ENCODE results near the gene DDIAS. TPM values are rescaled to one million over a fixed set of nuclear protein-coding genes. Genes with fewer than 3 reads are reported as not detected.
A peak's percentile ranks its signal among the peaks of the same experiment; 100 is the strongest.

DDIAS gene
- total and polyA plus RNA-seq, 9 of the 15 experiments (the other 6 are each of a cell fraction or from before 2014, with no cell fraction given) = 9.4 to 27.2 (median 23.3) TPM

- in situ Hi-C loops (cut with MboI) (loop anchor here (25.0 kb wide), 1 partner anchor 335 kb away; no protein-coding TSS in a partner anchor), intact Hi-C loops (cut with micrococcal nuclease) (loop anchor here (1.0 to 10.0 kb wide), 6 partner anchors 35 to 913 kb away; partner anchors contain the start of genes ANKRD42 and PCF11)
- ATAC-seq (no peak), DNase-seq (ENCODE audit: extremely low read depth in 1 of 4, low spot score in 3 of 4) (peak; percentile 36 to 53 (median 42)), FAIRE-seq (no peak)
- BruUV-seq (replicated peaks) = TSS peak; percentile 57
- Histone ChIP-seq H3K4me1 (replicated peaks in 1 of 2; ENCODE audit: control insufficient read depth in 2 of 2, insufficient read depth in 2 of 2, low read length in 2 of 2) (peaks cover 8 to 24% of the 10 kb centered on the region in 2 experiments), H4K20me1 (replicated peaks; ENCODE audit: control insufficient read depth, insufficient read depth, low read length) (no peaks in the 10 kb centered on the region), H3K27ac (ENCODE audit: extremely low read depth, low read depth, low read length) (peak overlapping the region; percentile 75), H3K4me3 (peak overlapping the region; percentile 69), H3K9ac (ENCODE audit: insufficient read depth in 1 of 2, low read depth in 2 of 2, low read length in 2 of 2) (peak overlapping the region; percentile 83 to 85), H3K9me1 (ENCODE audit: control insufficient read depth, insufficient read depth, low read length) (no peaks in the 10 kb centered on the region), H2AFZ (ENCODE audit: low read depth, low read length) (peak overlapping the region; percentile 90), H3K9me3 (replicated peaks; ENCODE audit: control insufficient read depth, insufficient read depth, low read depth, low read length) (no peaks in the 10 kb centered on the region), H3K4me2 (ENCODE audit: insufficient read depth, low read length) (peak overlapping the region; percentile 100), H3K36me3 (ENCODE audit: control insufficient read depth, insufficient read depth, low read length) (no peaks in the 10 kb centered on the region), H3K27me3 (ENCODE audit: control insufficient read depth in 2 of 2, insufficient read depth in 2 of 2, low read length in 2 of 2) (no peaks in the 10 kb centered on the region), H3K79me2 (ENCODE audit: control insufficient read depth, insufficient read depth, low read length) (peaks cover 70% of the 10 kb centered on the region)
- CTCF ChIA-PET (ENCODE audit: low intra/inter-chr PET ratio) = no interaction called here
- WGBS (ENCODE audit: insufficient coverage, low coverage, missing lambda C conversion rate) = under 1% methylated on average over 15 of the region's 15 CpGs
- POLR2A ChIA-PET = interaction anchor here (1.0 to 1.2 kb wide), 7 partner anchors 12 to 255 kb away, joined by 3 to 7 read pairs (median 4); partner anchors contain the start of genes PCF11 and RAB30
- TF ChIP-seq, protein P1, sequence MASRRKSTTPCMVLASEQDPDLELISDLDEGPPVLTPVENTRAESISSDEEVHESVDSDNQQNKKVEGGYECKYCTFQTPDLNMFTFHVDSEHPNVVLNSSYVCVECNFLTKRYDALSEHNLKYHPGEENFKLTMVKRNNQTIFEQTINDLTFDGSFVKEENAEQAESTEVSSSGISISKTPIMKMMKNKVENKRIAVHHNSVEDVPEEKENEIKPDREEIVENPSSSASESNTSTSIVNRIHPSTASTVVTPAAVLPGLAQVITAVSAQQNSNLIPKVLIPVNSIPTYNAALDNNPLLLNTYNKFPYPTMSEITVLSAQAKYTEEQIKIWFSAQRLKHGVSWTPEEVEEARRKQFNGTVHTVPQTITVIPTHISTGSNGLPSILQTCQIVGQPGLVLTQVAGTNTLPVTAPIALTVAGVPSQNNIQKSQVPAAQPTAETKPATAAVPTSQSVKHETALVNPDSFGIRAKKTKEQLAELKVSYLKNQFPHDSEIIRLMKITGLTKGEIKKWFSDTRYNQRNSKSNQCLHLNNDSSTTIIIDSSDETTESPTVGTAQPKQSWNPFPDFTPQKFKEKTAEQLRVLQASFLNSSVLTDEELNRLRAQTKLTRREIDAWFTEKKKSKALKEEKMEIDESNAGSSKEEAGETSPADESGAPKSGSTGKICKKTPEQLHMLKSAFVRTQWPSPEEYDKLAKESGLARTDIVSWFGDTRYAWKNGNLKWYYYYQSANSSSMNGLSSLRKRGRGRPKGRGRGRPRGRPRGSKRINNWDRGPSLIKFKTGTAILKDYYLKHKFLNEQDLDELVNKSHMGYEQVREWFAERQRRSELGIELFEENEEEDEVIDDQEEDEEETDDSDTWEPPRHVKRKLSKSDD (conservative IDR thresholded peaks at IDR 0.05; ENCODE audit: low read length) = no peak
- TF ChIP-seq VEZF1 (CRISPR knock-in tag; IDR thresholded peaks at IDR 0.05) (0 out of 2 replicates have a peak, but pooled peaks have one; percentile 20), GABPA (tag; conservative IDR thresholded peaks at IDR 0.05; ENCODE audit: low read depth) (peak; percentile 79), ZBTB49 (CRISPR knock-in tag; IDR thresholded peaks at IDR 0.05; ENCODE audit: borderline replicate concordance) (no peak), DACH1 (IDR thresholded peaks at IDR 0.05; ENCODE audit: partially characterized antibody) (peak; percentile 32), HCFC1 (IDR thresholded peaks at IDR 0.05; ENCODE audit: low read depth, low read length) (0 out of 2 replicates have a peak, but pooled peaks have one; percentile 1)
- TF ChIP-seq, protein P2, sequence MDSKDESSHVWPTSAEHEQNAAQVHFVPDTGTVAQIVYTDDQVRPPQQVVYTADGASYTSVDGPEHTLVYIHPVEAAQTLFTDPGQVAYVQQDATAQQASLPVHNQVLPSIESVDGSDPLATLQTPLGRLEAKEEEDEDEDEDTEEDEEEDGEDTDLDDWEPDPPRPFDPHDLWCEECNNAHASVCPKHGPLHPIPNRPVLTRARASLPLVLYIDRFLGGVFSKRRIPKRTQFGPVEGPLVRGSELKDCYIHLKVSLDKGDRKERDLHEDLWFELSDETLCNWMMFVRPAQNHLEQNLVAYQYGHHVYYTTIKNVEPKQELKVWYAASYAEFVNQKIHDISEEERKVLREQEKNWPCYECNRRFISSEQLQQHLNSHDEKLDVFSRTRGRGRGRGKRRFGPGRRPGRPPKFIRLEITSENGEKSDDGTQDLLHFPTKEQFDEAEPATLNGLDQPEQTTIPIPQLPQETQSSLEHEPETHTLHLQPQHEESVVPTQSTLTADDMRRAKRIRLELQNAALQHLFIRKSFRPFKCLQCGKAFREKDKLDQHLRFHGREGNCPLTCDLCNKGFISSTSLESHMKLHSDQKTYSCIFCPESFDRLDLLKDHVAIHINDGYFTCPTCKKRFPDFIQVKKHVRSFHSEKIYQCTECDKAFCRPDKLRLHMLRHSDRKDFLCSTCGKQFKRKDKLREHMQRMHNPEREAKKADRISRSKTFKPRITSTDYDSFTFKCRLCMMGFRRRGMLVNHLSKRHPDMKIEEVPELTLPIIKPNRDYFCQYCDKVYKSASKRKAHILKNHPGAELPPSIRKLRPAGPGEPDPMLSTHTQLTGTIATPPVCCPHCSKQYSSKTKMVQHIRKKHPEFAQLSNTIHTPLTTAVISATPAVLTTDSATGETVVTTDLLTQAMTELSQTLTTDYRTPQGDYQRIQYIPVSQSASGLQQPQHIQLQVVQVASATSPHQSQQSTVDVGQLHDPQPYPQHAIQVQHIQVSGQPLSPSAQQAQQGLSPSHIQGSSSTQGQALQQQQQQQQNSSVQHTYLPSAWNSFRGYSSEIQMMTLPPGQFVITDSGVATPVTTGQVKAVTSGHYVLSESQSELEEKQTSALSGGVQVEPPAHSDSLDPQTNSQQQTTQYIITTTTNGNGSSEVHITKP (IDR thresholded peaks at IDR 0.05; ENCODE audit: partially characterized antibody) = peak; percentile 93
- TF ChIP-seq, protein P3, sequence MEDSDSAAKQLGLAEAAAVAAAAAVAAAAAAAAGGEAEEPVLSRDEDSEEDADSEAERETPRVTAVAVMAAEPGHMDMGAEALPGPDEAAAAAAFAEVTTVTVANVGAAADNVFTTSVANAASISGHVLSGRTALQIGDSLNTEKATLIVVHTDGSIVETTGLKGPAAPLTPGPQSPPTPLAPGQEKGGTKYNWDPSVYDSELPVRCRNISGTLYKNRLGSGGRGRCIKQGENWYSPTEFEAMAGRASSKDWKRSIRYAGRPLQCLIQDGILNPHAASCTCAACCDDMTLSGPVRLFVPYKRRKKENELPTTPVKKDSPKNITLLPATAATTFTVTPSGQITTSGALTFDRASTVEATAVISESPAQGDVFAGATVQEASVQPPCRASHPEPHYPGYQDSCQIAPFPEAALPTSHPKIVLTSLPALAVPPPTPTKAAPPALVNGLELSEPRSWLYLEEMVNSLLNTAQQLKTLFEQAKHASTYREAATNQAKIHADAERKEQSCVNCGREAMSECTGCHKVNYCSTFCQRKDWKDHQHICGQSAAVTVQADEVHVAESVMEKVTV (CRISPR knock-in tag; IDR thresholded peaks at IDR 0.05) = no peak
Measured at GRCh38 chr11:82901922-82902485, 468 bp downstream of the DDIAS start.
